Keratinocyte (primary cell): ENCODE measurements around the gene PPARD. TPM values are rescaled to one million over a fixed set of nuclear protein-coding genes. Genes with fewer than 3 reads are reported as not detected.
"Not testable (repeated sequence)": the region's sequence is repeated elsewhere in the genome, so short reads cannot be mapped to it uniquely, and the experiment has no call there.

ENCODE experiments used
- DNase-seq: peaks from one replicate; pipeline ENCODE4 v3.0.0-alpha.2; 2011; ENCODE audit warnings: low read depth, missing footprints, low spot score
- FAIRE-seq: peaks from 2 replicates; lab custom pipeline; 2011; peaks lifted over from hg19 to GRCh38; lab: Jason Lieb, UNC
- H2AFZ ChIP-seq: 2 replicates; pipeline ENCODE4 v1.6.0; 2012; ENCODE audit warnings: low read length, control low read depth, inconsistent platforms; ENCODE audit not compliant: control insufficient read depth
- H3K27ac ChIP-seq: 2 replicates; pipeline ENCODE4 v1.5.1; 2011; ENCODE audit warnings: low read length; ENCODE audit not compliant: control insufficient read depth, insufficient read depth
- H3K27me3 ChIP-seq: 3 replicates; pipeline ENCODE4 v1.6.0; 2011; ENCODE audit warnings: low read length; ENCODE audit not compliant: control insufficient read depth, insufficient read depth; ENCODE audit errors: extremely low read depth
- H3K36me3 ChIP-seq, 2 experiments: 2 replicates in 1 of 2; 3 replicates in 1 of 2; pipeline ENCODE4 v1.5.1; 2011; ENCODE audit warnings: low read length in 2 of 2, mild to moderate bottlenecking in 1 of 2; ENCODE audit not compliant: control insufficient read depth in 2 of 2, insufficient read depth in 2 of 2; ENCODE audit errors: extremely low read depth in 1 of 2
- H3K4me1 ChIP-seq: 3 replicates; pipeline ENCODE4 v1.5.1; 2011; ENCODE audit warnings: low read length; ENCODE audit not compliant: control insufficient read depth, insufficient read depth; ENCODE audit errors: extremely low read depth
- H3K4me2 ChIP-seq: 3 replicates; pipeline ENCODE4 v1.6.0; 2011; ENCODE audit warnings: low read depth, low read length; ENCODE audit not compliant: control insufficient read depth, insufficient read depth; ENCODE audit errors: extremely low read depth
- H3K4me3 ChIP-seq, 3 experiments: fragments of 200-600 bp in 1 of 3; sonication (generic) in 1 of 3; 2 replicates in 2 of 3; 3 replicates in 1 of 3; pipeline ENCODE4 v1.5.1; 2011 to 2016; ENCODE audit warnings: low read length in 3 of 3, mild to moderate bottlenecking in 3 of 3, control low read depth in 2 of 3, inconsistent platforms in 1 of 3, low read depth in 1 of 3, mixed read lengths in 1 of 3, mixed run types in 1 of 3, moderate library complexity in 1 of 3; ENCODE audit not compliant: control insufficient read depth in 2 of 3, insufficient read depth in 2 of 3; ENCODE audit errors: extremely low read depth in 1 of 3
- H3K79me2 ChIP-seq: 2 replicates; pipeline ENCODE4 v1.6.0; 2012; ENCODE audit warnings: low read length; ENCODE audit not compliant: control insufficient read depth, insufficient read depth
- H3K9ac ChIP-seq: 3 replicates; pipeline ENCODE4 v1.6.0; 2011; ENCODE audit warnings: low read length; ENCODE audit not compliant: control insufficient read depth, insufficient read depth; ENCODE audit errors: extremely low read depth
- H3K9me1 ChIP-seq: 3 replicates; pipeline ENCODE4 v1.6.0; 2011; ENCODE audit warnings: low read length; ENCODE audit not compliant: control insufficient read depth, insufficient read depth; ENCODE audit errors: extremely low read depth
- H3K9me3 ChIP-seq: 2 replicates; pipeline ENCODE4 v1.5.1; 2012; ENCODE audit warnings: low read depth, low read length; ENCODE audit not compliant: control insufficient read depth
- H4K20me1 ChIP-seq: 3 replicates; pipeline ENCODE4 v1.6.0; 2011; ENCODE audit warnings: low read length; ENCODE audit not compliant: control insufficient read depth, insufficient read depth; ENCODE audit errors: extremely low read depth
- CTCF ChIP-seq, 3 experiments: IDR thresholded peaks in 1 of 3; conservative IDR thresholded peaks in 1 of 3; optimal IDR thresholded peaks in 1 of 3; 2 replicates in 2 of 3; 3 replicates in 1 of 3; pipeline versions ENCODE3 to v1.5.1; 2011; ENCODE audit warnings: low read length in 3 of 3, mild to moderate bottlenecking in 3 of 3, moderate library complexity in 2 of 3, control low read depth in 1 of 3, inconsistent platforms in 1 of 3; ENCODE audit not compliant: insufficient read depth in 2 of 3; ENCODE audit errors: extremely low read depth in 1 of 3
- EZH2 ChIP-seq: IDR thresholded peaks from one replicate; pipeline ENCODE4 v1.6.1; 2012; ENCODE audit warnings: inconsistent platforms, mild to moderate bottlenecking, low read length, moderate library complexity
- dilution Hi-C: fragments of 300-500 bp; cut with MboI; formaldehyde crosslinking; loops from one replicate; pipeline ENCODE4 v1.7.0; 2020; ENCODE audit warnings: low sequenced_read_pairs; ENCODE audit not compliant: extremely low pct_ligation_motif_present
- polyA plus RNA-seq, 5 experiments: library from polyadenylated mRNA; depleted of rRNA in 3 of 5; stranded (reverse) in 3 of 5; stranded (forward) in 1 of 5; unstranded in 1 of 5; fragments of >200 nt; gene quantifications; 1 replicate in 1 of 5; 2 replicates in 3 of 5; 3 replicates in 1 of 5; pipeline versions ENCODE4 v1.2.1 to v1.2.3, GENCODE V29; 2011 to 2012; ENCODE audit warnings: missing spikeins in 2 of 5, low read depth in 1 of 5, low replicate concordance in 1 of 5

The PPARD gene
- polyA plus RNA-seq, 1 donor (not counting 4 experiments of a cell fraction or from before 2014, with no cell fraction given) = 15.1 TPM

- Histone ChIP-seq H3K27me3 (no peaks in the 10 kb centered on the region), H3K79me2 (no peaks in the 10 kb centered on the region), H4K20me1 (no peaks in the 10 kb centered on the region), H3K9me3 (no peaks in the 10 kb centered on the region), H3K9me1 (no peaks in the 10 kb centered on the region), H3K27ac (no peak overlapping the region), H3K4me2 (no peak overlapping the region), H3K9ac (no peak overlapping the region), H3K36me3 (no peaks in the 10 kb centered on the region), H3K4me3 (no peak overlapping the region), H3K4me1 (no peaks in the 10 kb centered on the region), H2AFZ (no peak overlapping the region)
- FAIRE-seq (no peak), DNase-seq (no peak)
- dilution Hi-C loops = no loop called here
- no peak for TF ChIP-seq CTCF (optimal IDR thresholded peaks at IDR 0.05 in 1 of 3, IDR thresholded peaks at IDR 0.05 in 1 of 3, conservative IDR thresholded peaks at IDR 0.05 in 1 of 3; ENCODE audit: extremely low read depth in 1 of 3, insufficient read depth in 2 of 3, low read length in 3 of 3)
- no peak for TF ChIP-seq EZH2
These were observed 11.7 kb upstream of the PPARD start for GRCh38 chr6:35330541-35331119.

GRCh38 chr6:35332074-35332887 lies 10.1 kb upstream of the PPARD start:
- TF ChIP-seq CTCF (optimal IDR thresholded peaks at IDR 0.05 in 1 of 3, IDR thresholded peaks at IDR 0.05 in 1 of 3, conservative IDR thresholded peaks at IDR 0.05 in 1 of 3; ENCODE audit: extremely low read depth in 1 of 3, insufficient read depth in 2 of 3, low read length in 3 of 3) = peak in 2 of 3 experiments; percentile 4 to 10
- H3K27me3 ChIP-seq, H3K79me2 ChIP-seq, H2AFZ ChIP-seq, H3K4me1 ChIP-seq, H3K27ac ChIP-seq, H3K36me3 ChIP-seq, H4K20me1 ChIP-seq, H3K9me3 ChIP-seq, H3K4me2 ChIP-seq, DNase-seq, H3K4me3 ChIP-seq, dilution Hi-C loops, H3K9ac ChIP-seq, FAIRE-seq, H3K9me1 ChIP-seq: not testable (repeated sequence)
